Measurements from ENCODE around the gene G6PD.

G6PD gene

GRCh38 chrX:154511761-154512160 lies 34.9 kb downstream of the G6PD start:
- no peak overlapping the region for H3K27ac ChIP-seq
- TF ChIP-seq ZFX (IDR thresholded peaks at IDR 0.05; ENCODE audit: borderline replicate concordance), result no peak
- no peak for TF ChIP-seq CTCF (IDR thresholded peaks at IDR 0.05)

- TF ChIP-seq CTCF (IDR thresholded peaks at IDR 0.05), result no peak
- TF ChIP-seq ZFX (IDR thresholded peaks at IDR 0.05; ENCODE audit: borderline replicate concordance), result no peak
- H3K27ac ChIP-seq, result no peak overlapping the region
Measured at GRCh38 chrX:154509455-154509854, 37.2 kb downstream of the G6PD start.

- no peak for TF ChIP-seq CTCF (IDR thresholded peaks at IDR 0.05)
- no peak for TF ChIP-seq ZFX (IDR thresholded peaks at IDR 0.05; ENCODE audit: borderline replicate concordance)
- no peak overlapping the region for H3K27ac ChIP-seq
Measured at GRCh38 chrX:154508384-154508745, 38.3 kb downstream of the G6PD start.

- TF ChIP-seq ZFX (IDR thresholded peaks at IDR 0.05; ENCODE audit: borderline replicate concordance) (no peak), CTCF (IDR thresholded peaks at IDR 0.05) (no peak)
Measured at GRCh38 chrX:154507673-154508383, 38.8 kb downstream of the G6PD start.

GRCh38 chrX:154506483-154507332 lies 39.9 kb downstream of the G6PD start:
- H3K27ac ChIP-seq, result no peak overlapping the region
- no peak for TF ChIP-seq CTCF (IDR thresholded peaks at IDR 0.05)
- no peak for TF ChIP-seq ZFX (IDR thresholded peaks at IDR 0.05; ENCODE audit: borderline replicate concordance)

More at GRCh38 chrX:154507673-154508383, 38.8 kb downstream of the G6PD start:
- H3K27ac ChIP-seq, result no peak overlapping the region

- no peak for TF ChIP-seq ZFX (IDR thresholded peaks at IDR 0.05; ENCODE audit: borderline replicate concordance)
- no peak for TF ChIP-seq CTCF (IDR thresholded peaks at IDR 0.05)
- no peak overlapping the region for H3K27ac ChIP-seq
Measured at GRCh38 chrX:154505734-154506133, 40.9 kb downstream of the G6PD start.

GRCh38 chrX:154502989-154503388 lies 43.7 kb downstream of the G6PD start:
- no peak overlapping the region for H3K27ac ChIP-seq
- TF ChIP-seq ZFX (IDR thresholded peaks at IDR 0.05; ENCODE audit: borderline replicate concordance), result no peak
- TF ChIP-seq CTCF (IDR thresholded peaks at IDR 0.05), result no peak
